SH-SY5Y (cell line): ENCODE measurements around the gene HCFC1.

Experiments used
- GATA2 ChIP-seq: IDR thresholded peaks from 2 replicates; pipeline ENCODE4 v1.6.1; 2011; ENCODE audit warnings: mild to moderate bottlenecking, low read depth, low read length
- GATA3 ChIP-seq: IDR thresholded peaks from 2 replicates; pipeline ENCODE4 v1.6.1; 2011; ENCODE audit warnings: low read depth, mild to moderate bottlenecking, low read length, moderate library complexity

DNA sequence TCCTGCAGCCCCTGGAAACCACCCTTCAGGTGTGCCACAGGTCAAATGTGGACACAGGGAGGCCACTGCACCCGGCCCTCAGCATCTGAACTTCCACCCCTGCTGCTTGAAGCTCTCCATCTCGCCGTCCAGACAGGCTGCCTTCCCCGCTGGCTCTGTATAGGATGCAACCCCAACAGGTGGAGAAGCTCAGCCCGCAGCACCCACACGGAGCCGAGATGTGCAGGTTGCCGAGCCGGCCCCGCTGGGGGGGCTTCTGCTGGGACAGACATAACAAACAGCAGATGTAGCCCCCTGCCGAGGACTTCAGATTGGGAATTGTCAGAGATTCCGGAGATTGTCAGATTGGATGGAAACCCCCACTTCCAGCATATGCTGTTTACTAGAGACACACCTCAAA, 21.5 kb upstream of the HCFC1 start:
- no peak for TF ChIP-seq GATA2
- no peak for TF ChIP-seq GATA3
